HG03457 (cell line): ENCODE data around the gene SPANXN5.
"Not testable (repeated sequence)": the region's sequence is repeated elsewhere in the genome, so short reads cannot be mapped to it uniquely, and the experiment has no call there.

Experiments used
- ATAC-seq: cut with Tn5 transposase; IDR thresholded peaks from one replicate; pipeline ENCODE4 v1.9.1; 2021; ENCODE audit warnings: moderate number of reproducible peaks; ENCODE audit not compliant: unreplicated experiment

Gene SPANXN5

DNA sequence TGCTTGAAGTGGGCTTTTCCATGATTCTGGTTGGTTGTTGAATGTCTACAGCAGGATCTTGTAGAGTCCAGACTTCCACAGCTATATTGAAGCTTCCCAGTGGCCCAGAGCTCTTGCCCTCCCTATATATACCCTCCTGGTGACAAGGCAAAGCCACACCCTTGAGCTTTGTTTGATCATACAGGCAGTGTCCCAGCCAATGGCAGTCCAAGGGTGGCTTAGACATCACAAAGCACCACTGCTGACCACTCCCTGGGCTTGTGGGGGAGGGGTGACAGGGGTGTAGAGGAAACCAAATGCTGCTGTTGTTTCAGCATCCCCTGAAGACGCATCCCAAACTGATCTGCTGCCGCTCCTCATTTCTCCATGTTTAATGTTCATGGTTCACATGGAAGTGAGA lies at the start of gene SPANXN5:
Gene SPANXN5, minus strand, starts transcription at position 101 of the 400 bp plus-strand sequence. Its CDS starts 79 bp downstream, at position 22.
- ATAC-seq, result not testable (repeated sequence)

GRCh38 chrX:52843619-52844018 lies 46.4 kb upstream of the SPANXN5 start:
- ATAC-seq, result not testable (repeated sequence)

- no peak for ATAC-seq
Observed at GRCh38 chrX:52839137-52839536, 41.9 kb upstream of the SPANXN5 start.

GRCh38 chrX:52830551-52830950 lies 33.3 kb upstream of the SPANXN5 start:
- no peak for ATAC-seq

DNA sequence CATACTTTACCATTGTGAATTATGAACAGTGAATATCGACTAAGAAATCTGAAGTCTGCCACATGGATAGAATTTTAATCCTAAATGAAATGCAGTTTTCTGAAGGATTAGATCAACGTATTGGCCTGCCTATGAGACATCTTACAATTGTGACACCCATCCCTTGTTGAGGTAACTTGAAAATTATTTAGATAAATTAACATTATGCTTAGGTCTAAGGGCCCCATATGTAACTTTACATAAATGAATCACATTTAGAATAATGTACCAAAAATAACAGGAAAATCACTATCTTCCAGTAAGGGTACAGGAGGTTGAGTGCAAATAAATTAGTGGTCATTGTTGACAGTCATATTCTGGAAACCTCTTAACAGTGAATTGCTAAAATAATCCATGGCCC lies 27.4 kb upstream of the SPANXN5 start:
- no peak for ATAC-seq

- no peak for ATAC-seq
Observed at GRCh38 chrX:52821079-52821760, 24.0 kb upstream of the SPANXN5 start.

DNA sequence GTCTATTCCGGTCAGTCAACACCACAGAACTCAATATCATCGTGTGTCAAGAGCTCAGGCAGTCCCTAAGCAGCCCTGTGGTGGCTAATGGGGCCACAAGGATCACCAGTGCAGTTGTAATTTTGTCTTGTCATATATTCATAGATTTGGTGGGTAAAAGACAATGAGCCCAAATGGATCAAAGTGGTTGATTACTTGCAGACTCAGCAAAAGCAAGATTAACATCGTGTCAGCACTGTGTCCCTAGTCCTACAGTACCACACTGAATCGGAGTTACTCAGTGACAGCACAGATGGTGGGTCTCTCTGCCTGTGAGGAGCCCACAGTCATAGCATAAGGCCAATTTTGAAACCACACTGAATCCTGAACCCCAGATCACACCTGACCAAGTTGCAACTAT lies 22.6 kb upstream of the SPANXN5 start:
- no peak for ATAC-seq

- ATAC-seq, result no peak
Observed at GRCh38 chrX:52811065-52811625, 13.9 kb upstream of the SPANXN5 start, which contains the start of gene XAGE5. TSS of gene XAGE5 (plus strand) at chrX:52811287. CDS start at chrX:52812567, 1,280 bp downstream.

DNA sequence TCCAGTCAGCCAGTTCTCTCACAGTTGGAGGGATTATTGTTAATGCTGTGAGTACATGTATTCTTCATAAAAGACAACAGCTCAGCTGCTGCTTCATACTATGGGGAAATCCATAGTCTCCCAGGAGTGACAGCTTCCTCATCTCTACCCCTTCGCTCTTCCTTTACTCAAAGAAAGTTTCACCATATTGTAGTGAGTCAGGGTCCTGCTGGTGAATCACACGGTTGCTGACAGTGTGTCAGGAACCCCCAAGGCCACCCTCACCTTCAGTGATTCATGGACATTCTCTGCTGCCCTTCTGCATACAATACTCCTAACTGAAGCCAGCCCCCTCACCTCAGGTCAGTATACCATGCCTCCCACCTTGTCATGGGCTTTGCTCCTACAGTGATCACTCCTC lies 7.6 kb upstream of the SPANXN5 start:
- not testable (repeated sequence) for ATAC-seq

DNA sequence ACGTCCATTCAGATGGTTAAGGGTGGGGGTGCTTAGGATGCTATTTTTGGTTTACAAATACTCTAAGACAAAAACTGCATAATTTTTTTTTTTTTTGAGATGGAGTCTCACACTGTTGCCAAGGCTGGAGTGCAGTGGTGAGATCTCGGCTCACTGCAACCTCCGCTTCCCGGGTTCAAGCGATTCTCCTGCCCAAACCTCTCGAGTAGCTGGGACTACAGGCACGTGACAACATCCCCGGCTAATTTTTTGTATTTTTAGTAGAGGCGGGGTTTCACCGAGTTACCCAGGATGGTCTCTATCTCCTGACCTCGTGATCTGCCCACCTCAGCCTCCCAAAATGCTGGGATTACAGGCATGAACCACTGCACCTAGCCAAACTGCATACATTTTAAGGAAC lies 23.7 kb downstream of the SPANXN5 start:
- ATAC-seq, result not testable (repeated sequence)

DNA sequence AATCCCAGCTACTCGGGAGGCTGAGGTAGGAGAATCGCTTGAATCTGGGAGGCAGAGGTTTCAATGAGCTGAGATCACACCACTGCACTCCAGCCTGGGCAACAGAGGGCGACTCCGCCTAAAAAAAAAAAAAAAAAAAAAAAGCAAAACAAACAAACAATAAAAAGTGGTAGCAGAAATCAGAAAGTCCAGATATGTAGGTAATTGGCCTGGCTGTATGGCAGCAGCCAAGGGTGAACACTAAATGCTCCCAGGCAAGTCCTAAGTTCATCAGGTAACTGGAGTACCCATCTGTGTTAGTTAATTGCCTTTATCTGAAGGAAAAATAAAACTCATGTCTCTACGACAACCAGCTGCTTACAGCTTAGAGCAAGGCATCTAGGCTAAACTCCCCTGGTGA lies 31.2 kb downstream of the SPANXN5 start:
- ATAC-seq, result not testable (repeated sequence)

- ATAC-seq, result not testable (repeated sequence)
Observed at GRCh38 chrX:52750952-52751351, 46.3 kb downstream of the SPANXN5 start, which contains the start of gene SSX2B. TSS of gene SSX2B (plus strand) at chrX:52751252. CDS start at chrX:52752681, 1,429 bp downstream.
